ENCODE measurements around the gene C8A.

The C8A gene

GRCh38 chr1:56854521-56855099 is at the start of gene C8A:
TSS of gene C8A (plus strand) at chr1:56854797. CDS start at chr1:56854902, 105 bp downstream.
- ATAC-seq = no peak

- no peak for ATAC-seq
These were observed 47.8 kb upstream of the C8A start for GRCh38 chr1:56806804-56807203.

- no peak for ATAC-seq
These were observed 46.2 kb upstream of the C8A start for GRCh38 chr1:56808410-56808809.

- no peak for ATAC-seq
These were observed 43.3 kb upstream of the C8A start for GRCh38 chr1:56811331-56811730.

GRCh38 chr1:56814205-56814604 is 40.4 kb upstream of the C8A start:
- no peak for ATAC-seq

GRCh38 chr1:56816264-56816663 is 38.3 kb upstream of the C8A start:
- ATAC-seq = no peak

- ATAC-seq = no peak
These were observed 37.7 kb upstream of the C8A start for GRCh38 chr1:56816909-56817308.

GRCh38 chr1:56817716-56818463 is 36.7 kb upstream of the C8A start:
- ATAC-seq = no peak

GRCh38 chr1:56819387-56819899 is 35.2 kb upstream of the C8A start, which contains the start of gene FYB2:
TSS of gene FYB2 (minus strand) at chr1:56819404. CDS start at chr1:56819290, 114 bp downstream.
- ATAC-seq = no peak

- ATAC-seq = peak; percentile 45 to 53
These were observed 33.7 kb upstream of the C8A start for GRCh38 chr1:56820755-56821461.

- ATAC-seq = no peak
These were observed 33.2 kb upstream of the C8A start for GRCh38 chr1:56821462-56821797.

GRCh38 chr1:56824271-56824670 is 30.3 kb upstream of the C8A start:
- ATAC-seq = no peak

- ATAC-seq = no peak
These were observed 29.7 kb upstream of the C8A start for GRCh38 chr1:56824938-56825337.

- no peak for ATAC-seq
These were observed 29.2 kb upstream of the C8A start for GRCh38 chr1:56825436-56825835.

GRCh38 chr1:56827711-56828110 is 26.9 kb upstream of the C8A start:
- ATAC-seq = no peak

GRCh38 chr1:56830052-56830451 is 24.5 kb upstream of the C8A start:
- no peak for ATAC-seq

- ATAC-seq = peak in 1 of 2 donors; percentile 43
These were observed 22.5 kb upstream of the C8A start for GRCh38 chr1:56831871-56832693.

- no peak for ATAC-seq
These were observed 21.5 kb upstream of the C8A start for GRCh38 chr1:56833088-56833487.

GRCh38 chr1:56834137-56834900 is 20.3 kb upstream of the C8A start:
- ATAC-seq = no peak

GRCh38 chr1:56835657-56836056 is 18.9 kb upstream of the C8A start:
- no peak for ATAC-seq

- ATAC-seq = no peak
These were observed 18.2 kb upstream of the C8A start for GRCh38 chr1:56836359-56836758.
